ENCODE measurements around the gene FOXA3.

DNA sequence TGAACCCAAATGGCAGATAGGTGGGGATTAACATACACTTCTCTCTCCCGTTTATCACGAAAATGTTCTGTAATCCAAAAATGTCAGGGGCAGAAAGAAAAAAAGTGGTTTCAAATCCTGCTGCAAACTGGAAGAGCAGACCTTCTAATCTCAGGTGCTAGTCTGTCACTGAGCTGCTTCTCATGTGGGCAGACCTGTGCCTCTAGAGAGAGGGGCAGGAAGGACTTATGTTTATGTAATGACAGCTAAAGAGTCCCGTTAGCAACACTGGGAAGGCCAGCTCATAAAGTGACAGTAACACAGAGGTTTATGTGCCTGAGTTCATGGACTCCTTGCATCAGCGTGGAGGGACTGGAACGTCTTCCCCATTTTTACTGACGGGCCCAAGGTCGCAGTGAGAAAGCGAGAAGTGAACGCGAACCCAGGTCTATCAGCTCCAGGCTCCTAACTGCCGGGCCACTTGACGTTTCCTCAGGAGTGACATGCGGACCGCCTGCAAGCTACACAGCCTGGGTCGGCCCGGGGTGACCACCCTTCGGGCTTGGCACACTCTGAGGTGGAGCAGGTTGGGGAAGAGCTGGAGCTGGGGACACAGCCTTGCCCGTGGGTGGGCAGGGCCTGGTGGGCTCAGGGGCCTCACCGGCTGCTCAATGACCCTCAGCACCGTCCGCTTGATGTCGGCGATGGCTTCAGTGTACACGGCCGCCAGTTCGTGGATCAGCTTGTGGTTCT, 39.4 kb upstream of the FOXA3 start:
- TF ChIP-seq TCF7L2 (IDR thresholded peaks at IDR 0.05; ENCODE audit: borderline replicate concordance, low read depth, low read length) (no peak), ZNF302 (tag by site-specific recombination; IDR thresholded peaks at IDR 0.05; ENCODE audit: low read depth) (no peak), ZNF768 (tag by site-specific recombination; IDR thresholded peaks at IDR 0.05) (no peak), TRIM28 (IDR thresholded peaks at IDR 0.05; ENCODE audit: borderline replicate concordance, low read length) (no peak), ZNF521 (tag by site-specific recombination; IDR thresholded peaks at IDR 0.05) (no peak), ZNF660 (tag by site-specific recombination; IDR thresholded peaks at IDR 0.05) (no peak), KLF1 (tag by site-specific recombination; IDR thresholded peaks at IDR 0.05) (no peak), ZNF785 (tag by site-specific recombination; IDR thresholded peaks at IDR 0.05) (no peak), ZNF138 (tag by site-specific recombination; IDR thresholded peaks at IDR 0.05; ENCODE audit: borderline replicate concordance) (no peak), ZXDB (tag by site-specific recombination; IDR thresholded peaks at IDR 0.05) (no peak), MYNN (tag by site-specific recombination; IDR thresholded peaks at IDR 0.05; ENCODE audit: borderline replicate concordance) (no peak)
- TF ChIP-seq, protein P1, sequence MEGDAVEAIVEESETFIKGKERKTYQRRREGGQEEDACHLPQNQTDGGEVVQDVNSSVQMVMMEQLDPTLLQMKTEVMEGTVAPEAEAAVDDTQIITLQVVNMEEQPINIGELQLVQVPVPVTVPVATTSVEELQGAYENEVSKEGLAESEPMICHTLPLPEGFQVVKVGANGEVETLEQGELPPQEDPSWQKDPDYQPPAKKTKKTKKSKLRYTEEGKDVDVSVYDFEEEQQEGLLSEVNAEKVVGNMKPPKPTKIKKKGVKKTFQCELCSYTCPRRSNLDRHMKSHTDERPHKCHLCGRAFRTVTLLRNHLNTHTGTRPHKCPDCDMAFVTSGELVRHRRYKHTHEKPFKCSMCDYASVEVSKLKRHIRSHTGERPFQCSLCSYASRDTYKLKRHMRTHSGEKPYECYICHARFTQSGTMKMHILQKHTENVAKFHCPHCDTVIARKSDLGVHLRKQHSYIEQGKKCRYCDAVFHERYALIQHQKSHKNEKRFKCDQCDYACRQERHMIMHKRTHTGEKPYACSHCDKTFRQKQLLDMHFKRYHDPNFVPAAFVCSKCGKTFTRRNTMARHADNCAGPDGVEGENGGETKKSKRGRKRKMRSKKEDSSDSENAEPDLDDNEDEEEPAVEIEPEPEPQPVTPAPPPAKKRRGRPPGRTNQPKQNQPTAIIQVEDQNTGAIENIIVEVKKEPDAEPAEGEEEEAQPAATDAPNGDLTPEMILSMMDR (tag by site-specific recombination; IDR thresholded peaks at IDR 0.05), result no peak

All from HEK293 (cell line).